Neutrophil (primary cell): Measurements from ENCODE around the gene ORMDL2.
A peak's percentile ranks its signal among the peaks of the same experiment; 100 is the strongest.

Experiments
- H3K27ac ChIP-seq: fragments of 200-600 bp; sonication (generic); 2 replicates; pipeline ENCODE4 v1.5.1; 2016; ENCODE audit warnings: mild to moderate bottlenecking, moderate library complexity
- H3K27me3 ChIP-seq: fragments of 200-600 bp; sonication (generic); 2 replicates; pipeline ENCODE4 v1.6.0; 2016; ENCODE audit warnings: mild to moderate bottlenecking
- H3K36me3 ChIP-seq: fragments of 200-600 bp; sonication (generic); 2 replicates; pipeline ENCODE4 v1.5.1; 2017
- H3K4me1 ChIP-seq, 2 experiments: fragments of 200-600 bp in 1 of 2; sonication (generic) in 1 of 2; 1 replicate in 1 of 2; 2 replicates in 1 of 2; pipeline versions ENCODE4 v1.5.1 to v1.6.1; 2013 to 2016; ENCODE audit warnings: low read depth in 1 of 2, low read length in 1 of 2, mild to moderate bottlenecking in 1 of 2, moderate library complexity in 1 of 2; ENCODE audit not compliant: control insufficient read depth in 1 of 2, insufficient read depth in 1 of 2
- H3K4me3 ChIP-seq, 2 experiments: fragments of 200-600 bp in 1 of 2; sonication (generic) in 1 of 2; 1 replicate in 1 of 2; 2 replicates in 1 of 2; pipeline ENCODE4 v1.5.1; 2013 to 2016; ENCODE audit warnings: low read depth in 1 of 2, low read length in 1 of 2, mild to moderate bottlenecking in 1 of 2, moderate library complexity in 1 of 2
- H3K9me3 ChIP-seq: fragments of 200-600 bp; sonication (generic); 2 replicates; pipeline ENCODE4 v1.5.1; 2016
- CTCF ChIP-seq: fragments of 200-600 bp; sonication (generic); IDR thresholded peaks from 2 replicates; pipeline ENCODE4 v1.5.1; 2016; ENCODE audit warnings: antibody characterized with exemption

Gene ORMDL2

GRCh38 chr12:55818140-55818728, 393 bp downstream of the ORMDL2 start:
- TF ChIP-seq CTCF = peak; percentile 4
- Histone ChIP-seq H3K4me3 (peak overlapping the region; percentile 78 to 86), H3K27me3 (no peaks in the 10 kb centered on the region), H3K27ac (peak overlapping the region; percentile 85), H3K36me3 (peaks cover 49% of the 10 kb centered on the region), H3K9me3 (no peaks in the 10 kb centered on the region), H3K4me1 (peaks cover 23 to 28% of the 10 kb centered on the region in 2 experiments)

GRCh38 chr12:55818886-55819285, 1.0 kb downstream of the ORMDL2 start:
- H3K27ac ChIP-seq = peak overlapping the region; percentile 85
- no peaks in the 10 kb centered on the region for H3K9me3 ChIP-seq

GRCh38 chr12:55820679-55821078, 2.8 kb downstream of the ORMDL2 start:
- no peaks in the 10 kb centered on the region for H3K27me3 ChIP-seq
- H3K4me3 ChIP-seq = no peak overlapping the region
- H3K36me3 ChIP-seq = peaks cover 46% of the 10 kb centered on the region
- H3K9me3 ChIP-seq = no peaks in the 10 kb centered on the region
- TF ChIP-seq CTCF = no peak
- peaks cover 23 to 27% of the 10 kb centered on the region in 2 experiments for H3K4me1 ChIP-seq
- H3K27ac ChIP-seq = no peak overlapping the region

More at GRCh38 chr12:55818886-55819285, 1.0 kb downstream of the ORMDL2 start:
- peaks cover 46% of the 10 kb centered on the region for H3K36me3 ChIP-seq
- TF ChIP-seq CTCF = no peak
- no peaks in the 10 kb centered on the region for H3K27me3 ChIP-seq
- H3K4me3 ChIP-seq = peak overlapping the region; percentile 78 to 86
- H3K4me1 ChIP-seq = peaks cover 23 to 28% of the 10 kb centered on the region in 2 experiments

GRCh38 chr12:55822228-55822627, 4.4 kb downstream of the ORMDL2 start:
- no peaks in the 10 kb centered on the region for H3K27me3 ChIP-seq
- H3K4me1 ChIP-seq = peaks cover 14% of the 10 kb centered on the region in 2 experiments
- no peaks in the 10 kb centered on the region for H3K9me3 ChIP-seq
- no peak for TF ChIP-seq CTCF
- H3K36me3 ChIP-seq = peaks cover 46% of the 10 kb centered on the region
- H3K27ac ChIP-seq = no peak overlapping the region
- H3K4me3 ChIP-seq = no peak overlapping the region

- H3K4me3 ChIP-seq = no peak overlapping the region
- H3K36me3 ChIP-seq = peaks cover 46% of the 10 kb centered on the region
- H3K27ac ChIP-seq = no peak overlapping the region
- H3K9me3 ChIP-seq = no peaks in the 10 kb centered on the region
- H3K4me1 ChIP-seq = peaks cover 20 to 24% of the 10 kb centered on the region in 2 experiments
- no peaks in the 10 kb centered on the region for H3K27me3 ChIP-seq
- TF ChIP-seq CTCF = no peak
These were observed 5.6 kb downstream of the ORMDL2 start for GRCh38 chr12:55823419-55823818.
